HG03439 (cell line): ENCODE measurements around the gene PAQR3.

Experiments
- ATAC-seq: cut with Tn5 transposase; IDR thresholded peaks from one replicate; pipeline ENCODE4 v1.9.1; 2021; ENCODE audit warnings: mild to moderate bottlenecking, moderate library complexity; ENCODE audit not compliant: unreplicated experiment

The PAQR3 gene

GRCh38 chr4:78863254-78863869 is 75.9 kb downstream of the PAQR3 start:
- peak; percentile 55 for ATAC-seq

GRCh38 chr4:78862314-78862737 is 76.9 kb downstream of the PAQR3 start:
- ATAC-seq = no peak
